Heart left ventricle (tissue), 16 donors: ENCODE measurements around the gene PPP1R11. TPM values are rescaled to one million over a fixed set of nuclear protein-coding genes. Genes with fewer than 3 reads are reported as not detected.

Source experiments
- ATAC-seq, 4 donors: fragments of 200-7000 bp; cut with Tn5 transposase; one replicate each; pipeline ENCODE4 v1.9.1; 2020 to 2022; ENCODE audit warnings: moderate library complexity in 4 of 4, mild to moderate bottlenecking in 3 of 4, moderate number of reproducible peaks in 1 of 4
- DNase-seq, 5 donors: peaks; one replicate each; pipeline ENCODE4 v3.0.0-alpha.2; 2020
- H3K27ac ChIP-seq, 12 donors: fragments of 200-600 bp; sonication (generic) in 4 of 12; one replicate each; pipeline versions ENCODE4 v1.5.0 to v1.8.0; 2016 to 2022; ENCODE audit warnings: mild to moderate bottlenecking in 2 of 12
- H3K27me3 ChIP-seq, 9 donors: fragments of 200-600 bp; sonication (generic) in 2 of 9; one replicate each; pipeline versions ENCODE4 v1.5.1 to v1.8.0; 2016 to 2022; ENCODE audit warnings: mild to moderate bottlenecking in 3 of 9
- H3K36me3 ChIP-seq, 9 donors: fragments of 200-600 bp; sonication (generic) in 2 of 9; one replicate each; pipeline versions ENCODE4 v1.5.0 to v1.8.0; 2018 to 2022; ENCODE audit warnings: mild to moderate bottlenecking in 2 of 9
- H3K4me1 ChIP-seq, 12 donors: fragments of 200-600 bp; sonication (generic) in 4 of 12; one replicate each; pipeline versions ENCODE4 v1.5.0 to v1.8.0; 2016 to 2022; ENCODE audit warnings: mild to moderate bottlenecking in 3 of 12
- H3K4me3 ChIP-seq, 12 donors: fragments of 200-600 bp; sonication (generic) in 4 of 12; one replicate each; pipeline versions ENCODE4 v1.5.0 to v1.8.0; 2017 to 2022; ENCODE audit warnings: mild to moderate bottlenecking in 9 of 12, moderate library complexity in 4 of 12
- H3K9me3 ChIP-seq, 12 donors: fragments of 200-600 bp; sonication (generic) in 4 of 12; one replicate each; pipeline versions ENCODE4 v1.5.0 to v1.8.0; 2016 to 2022; ENCODE audit warnings: mild to moderate bottlenecking in 1 of 12
- CTCF ChIP-seq, 12 donors: fragments of 200-600 bp; sonication (generic) in 4 of 12; IDR thresholded peaks; one replicate each; pipeline versions ENCODE4 v1.5.0 to v1.8.0; 2018 to 2022; ENCODE audit warnings: antibody characterized with exemption in 12 of 12, mild to moderate bottlenecking in 5 of 12
- POLR2A ChIP-seq, 2 donors: fragments of 450-650 bp; IDR thresholded peaks; one replicate each; pipeline ENCODE4 v1.6.1; 2017; ENCODE audit warnings: antibody characterized with exemption in 2 of 2, mild to moderate bottlenecking in 2 of 2, moderate library complexity in 2 of 2
- WGBS, 4 donors: extraction: QIAGEN DNeasy Blood & Tissue Kit in 2 of 4; methylation state at CpG; one replicate each; pipeline versions ENCODE4 v1.1.5 to v1.1.7; 2013 to 2018; 5-methylcytosine and 5-hydroxymethylcytosine counted together
- intact Hi-C, 10 donors: fragments of 100-400 bp; cut with DNase I; formaldehyde crosslinking; loops; one replicate each; pipeline versions ENCODE4 v1.11.1 to v1.14.2; 2022
- polyA plus RNA-seq, 2 donors: library from polyadenylated mRNA; stranded (reverse); fragments of 200-250 nt; gene quantifications; one replicate each; pipeline ENCODE4 v1.2.3, GENCODE V29; 2013
- total RNA-seq, 9 donors: library from RNA; depleted of rRNA in 2 of 9; stranded (reverse); fragments of >200 nt in 2 of 9; fragmentation: NEBNext Ultra II Directional in 3 of 9; extraction: Animal tissue kit (Norgen Biotek cat#: 25700) in 3 of 9; gene quantifications; one replicate each; pipeline versions ENCODE4 v1.1.0 to v1.2.4, GENCODE V29; 2016 to 2023
- donor health status: ischemic (EF 13 %, LVEDD 7.1; RV severe dilation, severe dysfunction).
- donor health status: healthy with polysubstance abuse.
- donor health status: DM: no; HTN: yes; CAD: no.
- donor health status: DM: no; HTN: no; CAD: no.
- donor health status: ischemic (EF 25% LVEDD 6.9; RV normal size, moderate dysfunction).
- donor health status: ischemic (EF 25% LVEDD 5.7; RV mildly dilated, moderate dysfunction).
- donor health status: healthy.
- donor health status: DM: yes; HTN: yes; CAD: no.
- donor health status: ischemic (EF 35%, LVEDD 5.7; RV mildly dilated, moderate dysfunction).
- donor health status: nonischemic (EF 11% LVEDD 7.7; RV severe dilation, severe dysfunction).
- donor health status: DM: yes; HTN: yes; CAD: no.
- donor health status: PGD.
- donor health status: ischemic (EF 29% LVEDD 5.4; RV normal size, mild dysfunction).
- donor health status: nonischemic (EF 23%, LVEDD 6.1; RV moderate dilation, normal function).

The PPP1R11 gene
- total and polyA plus RNA-seq, 11 donors = 38.7 to 90.3 (median 44.9) TPM

GRCh38 chr6:30075790-30076732, 9.1 kb downstream of the PPP1R11 start:
- no peak for ATAC-seq
- H3K9me3 ChIP-seq = no peaks in the 10 kb centered on the region
- WGBS, 4 donors = 25 to 30% (median 27%) methylated on average over 21 to 22 of the region's 22 CpGs
- intact Hi-C loops = no loop called here
- H3K4me3 ChIP-seq = peak overlapping the region in 4 of 12 donors; percentile 34 to 51 (median 42)
- H3K4me1 ChIP-seq = peaks cover 0 to 28% (median 20%) of the 10 kb centered on the region in 12 donors
- H3K27me3 ChIP-seq = peaks cover 17 to 86% (median 43%) of the 10 kb centered on the region in 9 donors
- no peaks in the 10 kb centered on the region for H3K36me3 ChIP-seq
- no peak for TF ChIP-seq POLR2A (IDR thresholded peaks at IDR 0.05)
- peak in 9 of 12 donors; percentile 11 to 49 (median 35) for TF ChIP-seq CTCF (IDR thresholded peaks at IDR 0.05)
- H3K27ac ChIP-seq = no peak overlapping the region
- peak in 1 of 5 donors; percentile 23 for DNase-seq

GRCh38 chr6:30077218-30077617, 10.2 kb downstream of the PPP1R11 start:
- 55 to 70% (median 58%) methylated on average over 4 of the region's 4 CpGs for WGBS, 4 donors
- no peak for TF ChIP-seq CTCF (IDR thresholded peaks at IDR 0.05)
- TF ChIP-seq POLR2A (IDR thresholded peaks at IDR 0.05) = no peak
- Histone ChIP-seq H3K9me3 (no peaks in the 10 kb centered on the region), H3K27ac (no peak overlapping the region), H3K27me3 (peaks cover 17 to 74% (median 35%) of the 10 kb centered on the region in 9 donors), H3K36me3 (no peaks in the 10 kb centered on the region), H3K4me1 (peaks cover 0 to 21% (median 15%) of the 10 kb centered on the region in 12 donors), H3K4me3 (no peak overlapping the region)
- no peak for ATAC-seq
- intact Hi-C loops = no loop called here
- no peak for DNase-seq

GRCh38 chr6:30087876-30088275, 20.9 kb downstream of the PPP1R11 start:
- TF ChIP-seq CTCF (IDR thresholded peaks at IDR 0.05) = no peak
- no peak for TF ChIP-seq POLR2A (IDR thresholded peaks at IDR 0.05)
- no peaks in the 10 kb centered on the region for H3K4me1 ChIP-seq
- H3K27ac ChIP-seq = no peak overlapping the region
- no peak for ATAC-seq
- H3K4me3 ChIP-seq = no peak overlapping the region
- 59 to 78% (median 70%) methylated on average over 5 of the region's 5 CpGs for WGBS, 4 donors
- DNase-seq = no peak
- intact Hi-C loops = no loop called here
- H3K36me3 ChIP-seq = no peaks in the 10 kb centered on the region
- no peaks in the 10 kb centered on the region for H3K9me3 ChIP-seq
- H3K27me3 ChIP-seq = peaks cover 0 to 57% (median 5%) of the 10 kb centered on the region in 9 donors
